HG03571 (cell line): ENCODE data around the gene TLX3.

ENCODE experiments used
- ATAC-seq: cut with Tn5 transposase; IDR thresholded peaks from one replicate; pipeline ENCODE4 v1.9.1; 2021; ENCODE audit not compliant: unreplicated experiment

Gene TLX3

GRCh38 chr5:171300358-171300757 lies 8.7 kb upstream of the TLX3 start:
- ATAC-seq = no peak

GRCh38 chr5:171306166-171306565 lies 2.9 kb upstream of the TLX3 start:
- no peak for ATAC-seq

- ATAC-seq = no peak
Measured at GRCh38 chr5:171306781-171307591, 2.1 kb upstream of the TLX3 start.

GRCh38 chr5:171307789-171308452 lies 1.1 kb upstream of the TLX3 start:
- no peak for ATAC-seq

- ATAC-seq = no peak
Measured at GRCh38 chr5:171309276-171310211, 496 bp downstream of the TLX3 start.

- no peak for ATAC-seq
Measured at GRCh38 chr5:171310212-171310818, 1.3 kb downstream of the TLX3 start.

GRCh38 chr5:171310819-171311321 lies 1.8 kb downstream of the TLX3 start:
- ATAC-seq = no peak

- no peak for ATAC-seq
Measured at GRCh38 chr5:171311322-171312077, 2.5 kb downstream of the TLX3 start.

- ATAC-seq = no peak
Measured at GRCh38 chr5:171312129-171312974, 3.3 kb downstream of the TLX3 start.

- no peak for ATAC-seq
Measured at GRCh38 chr5:171313481-171314206, 4.6 kb downstream of the TLX3 start.

- no peak for ATAC-seq
Measured at GRCh38 chr5:171314728-171315385, 5.8 kb downstream of the TLX3 start.

GRCh38 chr5:171315386-171315891 lies 6.4 kb downstream of the TLX3 start:
- no peak for ATAC-seq

GRCh38 chr5:171315925-171316257 lies 6.8 kb downstream of the TLX3 start:
- ATAC-seq = no peak

GRCh38 chr5:171316258-171317121 lies 7.4 kb downstream of the TLX3 start:
- ATAC-seq = no peak

GRCh38 chr5:171317230-171317629 lies 8.2 kb downstream of the TLX3 start:
- ATAC-seq = no peak

- ATAC-seq = no peak
Measured at GRCh38 chr5:171318026-171318425, 9.0 kb downstream of the TLX3 start.

GRCh38 chr5:171321447-171321846 lies 12.4 kb downstream of the TLX3 start:
- ATAC-seq = no peak
